Measurements from ENCODE around the gene KNSTRN. TPM values are rescaled to one million over a fixed set of nuclear protein-coding genes. Genes with fewer than 3 reads are reported as not detected.

The KNSTRN gene
- total RNA-seq, 4 donors from 2014 or later = 216 to 342 (median 251) TPM

DNA sequence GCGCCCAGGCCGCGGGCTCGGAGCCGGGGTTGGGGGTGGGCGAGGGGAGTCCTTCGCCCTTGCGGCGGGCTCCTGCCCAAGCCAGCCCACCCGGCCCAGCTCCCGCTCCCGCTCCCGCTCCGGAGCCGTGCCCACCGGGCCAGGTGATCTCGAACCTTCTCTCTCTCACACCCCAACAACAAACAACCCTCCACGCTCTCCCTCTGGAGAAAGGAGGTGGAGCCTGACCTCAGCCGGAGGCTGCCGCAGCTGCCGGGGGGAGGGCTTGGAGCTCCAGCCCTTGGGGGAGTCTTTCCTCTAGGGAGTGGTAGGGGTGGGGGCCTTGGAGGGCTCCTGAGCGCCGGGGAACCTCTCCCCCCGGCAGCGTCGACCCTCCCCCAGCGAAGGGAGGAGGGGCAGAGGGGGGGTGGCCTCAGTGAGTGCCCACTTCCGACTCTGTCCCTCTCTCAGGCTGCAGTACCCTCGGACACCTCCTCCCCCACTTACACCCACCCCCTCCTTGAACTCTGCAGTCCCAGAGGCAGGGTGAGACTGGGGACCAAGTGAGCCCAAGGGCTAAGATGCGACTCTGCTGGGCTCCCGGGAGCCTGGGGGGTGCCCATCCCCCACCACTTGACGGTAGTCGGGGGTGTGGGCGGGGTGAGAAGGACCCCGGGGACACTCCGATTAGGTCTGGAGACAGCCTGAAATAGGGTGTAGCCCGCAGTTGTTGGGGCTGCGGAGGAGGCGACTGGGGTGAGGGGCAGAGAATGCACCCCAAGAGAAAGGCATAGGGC, 53.8 kb downstream of the KNSTRN start:
- peak in 1 of 2 donors; percentile 38 for DNase-seq
- 2 to 5% methylated on average over 4 to 10 of the region's 39 CpGs for WGBS, 2 donors
- no peaks in the 10 kb centered on the region for H3K9me3 ChIP-seq
- no peaks in the 10 kb centered on the region for H3K36me3 ChIP-seq
- no peaks in the 10 kb centered on the region for H3K27me3 ChIP-seq
- peak overlapping the region in 1 of 3 donors; percentile 27 for H3K4me3 ChIP-seq (replicated peaks in 1 of 3)
- intact Hi-C loops (cut with DNase I) = no loop called here
- no peak for TF ChIP-seq POLR2A (IDR thresholded peaks at IDR 0.05)
- TF ChIP-seq, protein P1, sequence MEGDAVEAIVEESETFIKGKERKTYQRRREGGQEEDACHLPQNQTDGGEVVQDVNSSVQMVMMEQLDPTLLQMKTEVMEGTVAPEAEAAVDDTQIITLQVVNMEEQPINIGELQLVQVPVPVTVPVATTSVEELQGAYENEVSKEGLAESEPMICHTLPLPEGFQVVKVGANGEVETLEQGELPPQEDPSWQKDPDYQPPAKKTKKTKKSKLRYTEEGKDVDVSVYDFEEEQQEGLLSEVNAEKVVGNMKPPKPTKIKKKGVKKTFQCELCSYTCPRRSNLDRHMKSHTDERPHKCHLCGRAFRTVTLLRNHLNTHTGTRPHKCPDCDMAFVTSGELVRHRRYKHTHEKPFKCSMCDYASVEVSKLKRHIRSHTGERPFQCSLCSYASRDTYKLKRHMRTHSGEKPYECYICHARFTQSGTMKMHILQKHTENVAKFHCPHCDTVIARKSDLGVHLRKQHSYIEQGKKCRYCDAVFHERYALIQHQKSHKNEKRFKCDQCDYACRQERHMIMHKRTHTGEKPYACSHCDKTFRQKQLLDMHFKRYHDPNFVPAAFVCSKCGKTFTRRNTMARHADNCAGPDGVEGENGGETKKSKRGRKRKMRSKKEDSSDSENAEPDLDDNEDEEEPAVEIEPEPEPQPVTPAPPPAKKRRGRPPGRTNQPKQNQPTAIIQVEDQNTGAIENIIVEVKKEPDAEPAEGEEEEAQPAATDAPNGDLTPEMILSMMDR (IDR thresholded peaks at IDR 0.05) = no peak
- H3K4me1 ChIP-seq = peaks cover 11 to 31% of the 10 kb centered on the region in 2 donors
- H3K27ac ChIP-seq = no peak overlapping the region

DNA sequence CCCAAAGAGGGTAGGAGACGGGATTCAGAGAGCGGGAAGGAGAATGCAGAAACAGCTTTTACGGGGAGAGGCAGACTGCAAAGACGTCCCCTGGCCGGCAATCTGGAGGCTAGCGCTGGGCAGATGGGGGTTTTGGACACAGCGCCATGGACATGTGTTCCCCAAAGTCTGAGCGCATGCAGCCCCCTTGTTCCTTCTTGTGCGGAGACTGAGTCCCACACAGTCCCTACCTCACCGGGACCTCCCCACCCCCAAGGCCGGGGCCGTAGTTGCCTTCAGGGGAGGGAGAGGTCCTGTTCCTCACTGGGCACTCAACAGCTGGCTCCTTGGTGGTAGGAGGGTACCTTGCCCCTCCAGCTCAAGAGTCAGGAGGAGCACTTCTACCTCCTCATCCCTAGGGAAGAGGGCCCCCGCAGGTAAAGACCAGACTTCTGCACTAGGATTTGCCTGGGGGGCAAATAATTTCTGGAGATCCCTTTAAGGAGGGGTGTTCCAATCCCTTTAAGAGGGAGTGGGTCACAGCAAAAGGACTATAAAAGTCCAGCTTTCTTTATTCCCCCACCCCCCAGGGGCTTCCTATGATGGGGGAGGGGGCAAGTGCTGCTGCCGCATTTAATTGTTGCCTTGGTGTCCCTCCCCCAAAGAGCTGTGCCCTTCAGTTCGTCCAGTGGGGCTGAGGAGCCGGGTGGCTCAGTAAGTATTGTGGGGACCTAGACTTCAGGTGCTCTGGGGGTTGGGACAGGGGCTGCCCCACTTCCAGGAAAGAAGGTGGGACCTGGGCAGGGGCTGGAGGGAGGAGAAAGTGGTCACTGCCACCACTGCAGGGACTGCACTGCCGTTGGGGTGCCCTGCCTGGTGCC, 54.6 kb downstream of the KNSTRN start:
- Histone ChIP-seq H3K9me3 (no peaks in the 10 kb centered on the region), H3K4me3 (replicated peaks in 1 of 3) (peak overlapping the region in 1 of 3 donors; percentile 27), H3K27ac (no peak overlapping the region), H3K4me1 (peaks cover 11 to 31% of the 10 kb centered on the region in 2 donors), H3K27me3 (no peaks in the 10 kb centered on the region), H3K36me3 (no peaks in the 10 kb centered on the region)
- no peak for TF ChIP-seq POLR2A (IDR thresholded peaks at IDR 0.05)
- TF ChIP-seq, protein P1 (IDR thresholded peaks at IDR 0.05) = no peak
- no peak for DNase-seq
- intact Hi-C loops (cut with DNase I) = no loop called here
- WGBS, 2 donors = 22 to 26% methylated on average over 16 to 17 of the region's 17 CpGs

DNA sequence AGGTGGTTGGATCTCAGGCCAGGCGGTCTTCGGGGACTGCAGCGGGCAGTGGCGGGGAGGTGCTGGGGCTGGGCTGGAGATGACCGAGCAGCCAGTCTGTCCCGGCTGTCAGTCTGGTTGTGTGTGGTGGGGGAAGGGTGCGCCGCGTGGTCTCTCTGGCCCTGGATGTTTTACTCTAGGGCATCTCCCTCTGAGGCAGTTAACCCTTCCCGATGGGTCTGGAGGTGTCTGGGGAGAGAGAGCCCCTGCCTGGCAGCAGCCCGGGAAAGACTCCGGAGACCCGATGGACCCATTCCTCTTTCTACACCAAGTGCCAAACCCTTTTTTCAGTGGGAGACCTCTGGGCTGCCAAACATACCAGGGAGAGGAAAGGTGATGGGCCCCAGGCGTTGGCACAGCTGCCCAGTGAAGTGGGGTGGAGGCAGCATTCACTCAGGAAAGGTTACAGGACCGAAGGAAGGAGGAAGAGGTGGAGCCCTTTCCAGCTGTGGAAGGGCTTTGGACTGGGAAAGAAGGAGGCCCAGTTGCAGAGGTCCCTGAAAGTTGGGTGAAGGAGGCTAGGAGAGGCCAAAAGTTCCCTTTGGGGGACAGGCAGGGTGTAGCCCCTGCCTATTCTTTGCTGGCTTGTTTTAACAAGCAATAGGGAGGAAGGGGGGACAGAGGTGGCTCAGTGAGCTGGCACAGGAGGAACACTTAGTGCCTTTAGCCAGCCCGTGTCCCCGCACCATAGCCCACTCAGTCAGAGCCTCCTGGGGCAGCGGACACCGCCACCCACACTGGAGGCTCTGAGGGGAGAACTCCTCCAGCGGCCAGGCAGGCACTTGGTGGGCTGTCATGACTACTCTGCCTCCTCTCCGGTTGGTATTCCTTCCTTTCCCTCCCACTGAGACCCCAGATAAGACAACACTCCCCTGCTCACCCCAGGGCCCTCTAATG, 55.5 kb downstream of the KNSTRN start:
- no peak for TF ChIP-seq POLR2A (IDR thresholded peaks at IDR 0.05)
- TF ChIP-seq, protein P1 (IDR thresholded peaks at IDR 0.05) = no peak
- Histone ChIP-seq H3K4me3 (replicated peaks in 1 of 3) (no peak overlapping the region), H3K36me3 (no peaks in the 10 kb centered on the region), H3K27me3 (no peaks in the 10 kb centered on the region), H3K27ac (peak overlapping the region in 1 of 3 donors; percentile 36), H3K9me3 (no peaks in the 10 kb centered on the region), H3K4me1 (peaks cover 20 to 38% of the 10 kb centered on the region in 2 donors)
- intact Hi-C loops (cut with DNase I) = no loop called here
- 50 to 66% methylated on average over 14 to 21 of the region's 21 CpGs for WGBS, 2 donors
- DNase-seq = no peak

- intact Hi-C loops (cut with DNase I) = no loop called here
These were observed 56.2 kb downstream of the KNSTRN start for GRCh38 chr15:40438712-40439111.

More at GRCh38 chr15:40438712-40439111, 56.2 kb downstream of the KNSTRN start:
- Histone ChIP-seq H3K27me3 (no peaks in the 10 kb centered on the region), H3K9me3 (no peaks in the 10 kb centered on the region), H3K4me1 (peaks cover 25 to 45% of the 10 kb centered on the region in 2 donors), H3K27ac (peak overlapping the region in 1 of 3 donors; percentile 36), H3K4me3 (replicated peaks in 1 of 3) (no peak overlapping the region), H3K36me3 (no peaks in the 10 kb centered on the region)
- 69 to 78% methylated on average over 12 of the region's 12 CpGs for WGBS, 2 donors
- DNase-seq = no peak
- no peak for TF ChIP-seq POLR2A (IDR thresholded peaks at IDR 0.05)
- TF ChIP-seq, protein P1 (IDR thresholded peaks at IDR 0.05) = no peak

All from thyroid gland (tissue), 4 donors.